SK-N-SH treated with all-trans-retinoic acid at 6 μM for 48 hours (cell line): Measurements from ENCODE around the gene C14orf93.

Experiments used
- ARNTL ChIP-seq: fragments of 450-650 bp; formaldehyde crosslinking; IDR thresholded peaks from 2 replicates; pipeline ENCODE4 v1.5.0; 2020; ENCODE audit warnings: low read depth, mild to moderate bottlenecking, moderate library complexity, borderline replicate concordance
- PPARA ChIP-seq: fragments of 250-450 bp; sonication (Bioruptor Pico); IDR thresholded peaks from 2 replicates; pipeline ENCODE4 v1.5.0; 2020; ENCODE audit warnings: mild to moderate bottlenecking, borderline replicate concordance
- ZC3H10 ChIP-seq: fragments of 250-450 bp; sonication (Bioruptor Pico); IDR thresholded peaks from 2 replicates; pipeline ENCODE4 v1.5.1; 2021; ENCODE audit warnings: mild to moderate bottlenecking, moderate library complexity

- TF ChIP-seq PPARA (CRISPR knock-in tag) (no peak), ZC3H10 (no peak), ARNTL (CRISPR knock-in tag) (no peak)
Observed at GRCh38 chr14:23033251-23033727, 23.3 kb upstream of the C14orf93 start.
